Transverse colon (tissue), 4 donors: ENCODE results near the gene PAXIP1. TPM values are rescaled to one million over a fixed set of nuclear protein-coding genes. Genes with fewer than 3 reads are reported as not detected.
A peak's percentile ranks its signal among the peaks of the same experiment; 100 is the strongest.

Experiments used
- DNase-seq: peaks from one replicate; pipeline ENCODE4 v3.0.0-alpha.2; 2019
- H3K27ac ChIP-seq, 4 donors: fragments of 200-600 bp; sonication (generic); 2 replicates each; pipeline ENCODE4 v1.5.1; 2016 to 2018; ENCODE audit warnings: inconsistent platforms in 4 of 4
- H3K27me3 ChIP-seq: fragments of 200-600 bp; sonication (generic); 2 replicates; pipeline ENCODE4 v1.5.1; 2017; ENCODE audit warnings: inconsistent platforms
- H3K36me3 ChIP-seq, 4 donors: fragments of 200-600 bp; sonication (generic); 2 replicates each; pipeline ENCODE4 v1.5.1; 2017 to 2019; ENCODE audit warnings: inconsistent platforms in 4 of 4
- H3K4me1 ChIP-seq, 4 donors: fragments of 200-600 bp; sonication (generic); 2 replicates each; pipeline ENCODE4 v1.5.1; 2017 to 2020; ENCODE audit warnings: inconsistent platforms in 4 of 4
- H3K4me3 ChIP-seq, 4 donors: fragments of 200-600 bp; sonication (generic); 1 replicate in 1 of 4; 2 replicates in 3 of 4; pipeline versions ENCODE4 v1.5.1 to v1.6.1; 2017 to 2019; ENCODE audit warnings: inconsistent platforms in 4 of 4
- H3K9me3 ChIP-seq, 2 donors: fragments of 200-600 bp; sonication (generic); 2 replicates each; pipeline ENCODE4 v1.5.1; 2017 to 2019; ENCODE audit warnings: inconsistent platforms in 2 of 2
- CTCF ChIP-seq, 5 experiments: fragments of 200-600 bp in 3 of 5; fragments of 450-650 bp in 2 of 5; sonication (generic) in 3 of 5; IDR thresholded peaks; 1 replicate in 2 of 5; 2 replicates in 3 of 5; pipeline ENCODE4 v1.5.1; 2016 to 2017; ENCODE audit warnings: antibody characterized with exemption in 5 of 5, inconsistent platforms in 3 of 5, mild to moderate bottlenecking in 2 of 5, moderate library complexity in 1 of 5
- EP300 ChIP-seq: sonication (generic); formaldehyde crosslinking; IDR thresholded peaks from one replicate; pipeline ENCODE4 v1.6.1; 2017; ENCODE audit warnings: antibody characterized with exemption, low read depth
- POLR2A ChIP-seq: fragments of 450-650 bp; IDR thresholded peaks from one replicate; pipeline ENCODE4 v1.6.1; 2016; ENCODE audit warnings: antibody characterized with exemption, mild to moderate bottlenecking, moderate library complexity
- POLR2AphosphoS5 ChIP-seq, 3 donors: sonication (generic); formaldehyde crosslinking; IDR thresholded peaks; one replicate each; pipeline ENCODE4 v1.6.1; 2016; ENCODE audit warnings: antibody characterized with exemption in 3 of 3
- WGBS, 2 donors: methylation state at CpG; one replicate each; pipeline ENCODE4 v1.1.5; 2018; ENCODE audit warnings: low coverage in 1 of 2; 5-methylcytosine and 5-hydroxymethylcytosine counted together
- in situ Hi-C, 4 donors: fragments of 200-750 bp; cut with MboI; loops; one replicate each; pipeline versions ENCODE4 v1.15.0 to v1.15.1; 2017; ENCODE audit warnings: low sequenced_read_pairs in 3 of 4, low pct_ligation_motif_present in 1 of 4, low pct_unique_long_range_greater_than_20kb in 1 of 4
- intact Hi-C: fragments of 100-400 bp; cut with DNase I; formaldehyde crosslinking; loops from one replicate; pipeline ENCODE4 v1.15.1; 2023; ENCODE audit warnings: low total_unique reads
- total RNA-seq, 4 donors: library from RNA; depleted of rRNA; stranded (reverse); fragments of >200 nt; gene quantifications; one replicate each; pipeline ENCODE4 v1.1.0, GENCODE V29; 2016

PAXIP1 gene
- total RNA-seq, 4 donors from 2014 or later, result 8.2 to 410 (median 13.3) TPM

GRCh38 chr7:155000795-155001194 lies 2.1 kb downstream of the PAXIP1 start:
- H3K4me1 ChIP-seq, result peaks cover 0 to 25% (median 12%) of the 10 kb centered on the region in 4 donors
- 67 to 74% methylated on average over 1 to 2 of the region's 2 CpGs for WGBS, 2 donors
- peak in 2 of 5 experiments; percentile 6 to 12 for TF ChIP-seq CTCF (IDR thresholded peaks at IDR 0.05)
- TF ChIP-seq POLR2A, result no peak
- TF ChIP-seq EP300, result no peak
- TF ChIP-seq POLR2AphosphoS5 (IDR thresholded peaks at IDR 0.05), result no peak
- intact Hi-C loops (loop anchor here (5.0 kb wide), 1 partner anchor 297 kb away; the partner anchor contains the start of gene INSIG1), in situ Hi-C loops (no loop called here)
- no peak overlapping the region for H3K27ac ChIP-seq
- no peaks in the 10 kb centered on the region for H3K9me3 ChIP-seq
- DNase-seq, result peak; percentile 22
- H3K4me3 ChIP-seq, result no peak overlapping the region
- no peaks in the 10 kb centered on the region for H3K27me3 ChIP-seq
- H3K36me3 ChIP-seq, result peaks cover 0 to 14% (median under 1%) of the 10 kb centered on the region in 4 donors

- no peaks in the 10 kb centered on the region for H3K9me3 ChIP-seq
- H3K27me3 ChIP-seq, result no peaks in the 10 kb centered on the region
- no peak overlapping the region for H3K4me3 ChIP-seq
- no peak for TF ChIP-seq POLR2A
- DNase-seq, result no peak
- peaks cover 0 to 12% (median 7%) of the 10 kb centered on the region in 4 donors for H3K4me1 ChIP-seq
- no peak overlapping the region for H3K27ac ChIP-seq
- in situ Hi-C loops (no loop called here), intact Hi-C loops (no loop called here)
- H3K36me3 ChIP-seq, result peaks cover 0 to 16% (median 1%) of the 10 kb centered on the region in 4 donors
- WGBS, 2 donors, result 88 to 95% methylated on average over 3 of the region's 3 CpGs
Measured at GRCh38 chr7:154998481-154998880, 4.4 kb downstream of the PAXIP1 start.

- no peaks in the 10 kb centered on the region for H3K27me3 ChIP-seq
- TF ChIP-seq POLR2AphosphoS5 (IDR thresholded peaks at IDR 0.05), result no peak
- TF ChIP-seq EP300, result no peak
- no peak for TF ChIP-seq POLR2A
- TF ChIP-seq CTCF (IDR thresholded peaks at IDR 0.05), result no peak
- peaks cover 0 to 12% (median 7%) of the 10 kb centered on the region in 4 donors for H3K4me1 ChIP-seq
- DNase-seq, result no peak
- peaks cover 0 to 16% (median 1%) of the 10 kb centered on the region in 4 donors for H3K36me3 ChIP-seq
- in situ Hi-C loops, result no loop called here
- H3K4me3 ChIP-seq, result no peak overlapping the region
- H3K27ac ChIP-seq, result no peak overlapping the region
- 93 to 100% methylated on average over 1 to 10 of the region's 10 CpGs for WGBS, 2 donors
- no peaks in the 10 kb centered on the region for H3K9me3 ChIP-seq
- intact Hi-C loops, result no loop called here
Measured at GRCh38 chr7:154997840-154998370, 5.0 kb downstream of the PAXIP1 start.

- Histone ChIP-seq H3K9me3 (no peaks in the 10 kb centered on the region), H3K4me3 (no peak overlapping the region), H3K36me3 (peaks cover 0 to 20% (median 1%) of the 10 kb centered on the region in 4 donors), H3K4me1 (peaks cover 0 to 7% (median 2%) of the 10 kb centered on the region in 4 donors), H3K27me3 (no peaks in the 10 kb centered on the region), H3K27ac (no peak overlapping the region)
- DNase-seq, result no peak
- in situ Hi-C loops, result no loop called here
- intact Hi-C loops, result no loop called here
- TF ChIP-seq POLR2AphosphoS5 (IDR thresholded peaks at IDR 0.05), result no peak
- 94 to 96% methylated on average over 4 of the region's 4 CpGs for WGBS, 2 donors
Measured at GRCh38 chr7:154996756-154997155, 6.2 kb downstream of the PAXIP1 start.

- intact Hi-C loops (no loop called here), in situ Hi-C loops (no loop called here)
- no peak for DNase-seq
- Histone ChIP-seq H3K36me3 (peaks cover 0 to 23% (median 1%) of the 10 kb centered on the region in 4 donors), H3K4me1 (peaks cover 0 to under 1% (median 0%) of the 10 kb centered on the region in 4 donors), H3K4me3 (no peak overlapping the region), H3K27ac (no peak overlapping the region), H3K9me3 (no peaks in the 10 kb centered on the region), H3K27me3 (no peaks in the 10 kb centered on the region)
- 97% methylated on average over 1 of the region's 1 CpG; no CpG with 5 or more reads in 1 of the 2 donors for WGBS, 2 donors
- TF ChIP-seq EP300 (no peak), CTCF (IDR thresholded peaks at IDR 0.05) (no peak), POLR2AphosphoS5 (IDR thresholded peaks at IDR 0.05) (no peak), POLR2A (no peak)
Measured at GRCh38 chr7:154996101-154996500, 6.8 kb downstream of the PAXIP1 start.
